Activated T-helper 1 cell treated with anti-CD3 and anti-CD28 coated beads, Interleukin-12 subunit alpha, Interleukin-12 subunit beta, Interleukin-2, Interleukin-4 antibody, amounts not matched to agents 30 ng/mL and 10 ng/mL and 1 ng/mL, durations not matched to agents 14 hours and 24 hours and 36 hours (primary cell): ENCODE measurements around the gene NKX1-1. TPM values are rescaled to one million over a fixed set of nuclear protein-coding genes. Genes with fewer than 3 reads are reported as not detected.

Source experiments
- DNase-seq: peaks from one replicate; pipeline ENCODE4 v3.0.0; 2021; ENCODE audit warnings: low spot score
- H3K27ac Mint-ChIP-seq: one replicate; pipeline ENCODE4 v1.8.0; 2021; ENCODE audit warnings: mild to moderate bottlenecking, mixed read lengths
- H3K27me3 Mint-ChIP-seq: one replicate; pipeline ENCODE4 v1.8.0; 2022; ENCODE audit warnings: mild to moderate bottlenecking, moderate library complexity, mixed read lengths; ENCODE audit not compliant: insufficient read depth
- H3K36me3 Mint-ChIP-seq: one replicate; pipeline ENCODE4 v1.8.0; 2021; ENCODE audit warnings: low read depth, mixed read lengths
- H3K4me1 Mint-ChIP-seq: one replicate; pipeline ENCODE4 v1.8.0; 2021; ENCODE audit warnings: low read depth, mixed read lengths
- H3K4me3 Mint-ChIP-seq: one replicate; pipeline ENCODE4 v1.8.0; 2021; ENCODE audit warnings: mild to moderate bottlenecking, moderate library complexity, mixed read lengths
- H3K9me3 Mint-ChIP-seq: one replicate; pipeline ENCODE4 v1.8.0; 2021; ENCODE audit warnings: mixed read lengths
- intact Hi-C: fragments of 100-400 bp; cut with micrococcal nuclease; formaldehyde crosslinking; loops from one replicate; pipeline ENCODE4 v1.15.1; 2024
- total RNA-seq: library from RNA; stranded (reverse); gene quantifications from 2 replicates; pipeline ENCODE4 v1.2.3, GENCODE V29; 2022

NKX1-1 gene
- total RNA-seq, 1 donor from 2014 or later = not detected

GRCh38 chr4:1366371-1367229 lies 39.6 kb downstream of the NKX1-1 start:
- H3K4me1 Mint-ChIP-seq = no peaks in the 10 kb centered on the region
- H3K36me3 Mint-ChIP-seq = no peaks in the 10 kb centered on the region

DNA sequence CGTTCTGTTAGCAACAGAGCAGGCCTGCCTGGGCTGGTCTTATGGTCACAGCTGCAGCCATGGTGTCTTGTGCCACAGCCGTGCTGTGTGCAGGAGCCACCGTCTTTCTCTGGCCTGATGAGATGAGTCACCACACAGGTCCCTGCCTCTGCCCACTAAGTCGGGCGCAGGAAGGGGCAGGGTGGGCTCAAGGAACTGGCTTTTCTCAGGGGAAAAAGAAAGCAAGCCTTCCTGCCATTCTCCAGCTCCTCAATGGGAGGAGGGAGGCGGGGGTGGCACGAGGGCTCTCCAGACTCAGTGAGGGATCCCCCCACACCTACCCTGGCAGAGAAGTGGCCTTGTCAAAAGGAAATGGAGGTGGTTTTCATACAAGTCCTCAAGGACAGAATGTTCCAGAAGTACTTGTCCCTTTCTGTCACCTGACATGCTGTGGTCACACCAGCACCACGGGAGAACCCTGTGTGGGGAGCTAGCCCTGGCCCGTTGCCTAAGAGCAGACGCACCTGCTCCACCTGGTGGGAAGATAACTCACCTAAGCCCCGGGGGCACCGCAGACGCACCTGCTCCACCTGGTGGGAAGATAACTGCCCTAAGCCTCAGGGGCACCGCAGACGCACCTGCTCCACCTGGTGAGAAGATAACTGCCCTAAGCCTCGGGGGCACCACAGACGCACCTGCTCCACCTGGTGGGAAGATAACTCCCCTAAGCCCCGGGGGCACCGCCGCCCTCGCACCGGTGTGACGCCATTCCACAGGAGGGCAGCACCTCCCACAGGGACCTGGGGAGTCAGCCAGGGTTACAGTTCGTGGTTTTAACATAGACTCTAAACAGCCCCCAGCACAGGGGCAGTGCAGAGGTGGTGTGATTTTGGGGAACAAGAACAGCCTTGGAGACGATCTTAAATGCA lies 40.7 kb downstream of the NKX1-1 start:
- no peaks in the 10 kb centered on the region for H3K9me3 Mint-ChIP-seq
- no peaks in the 10 kb centered on the region for H3K27me3 Mint-ChIP-seq
- DNase-seq = no peak
- H3K27ac Mint-ChIP-seq = no peak overlapping the region
- no peak overlapping the region for H3K4me3 Mint-ChIP-seq
- no peaks in the 10 kb centered on the region for H3K4me1 Mint-ChIP-seq
- no peaks in the 10 kb centered on the region for H3K36me3 Mint-ChIP-seq
- intact Hi-C loops = no loop called here

More at GRCh38 chr4:1366371-1367229, 39.6 kb downstream of the NKX1-1 start:
- intact Hi-C loops = no loop called here
- Mint-ChIP-seq H3K4me3 (no peak overlapping the region), H3K27me3 (no peaks in the 10 kb centered on the region), H3K27ac (no peak overlapping the region), H3K9me3 (no peaks in the 10 kb centered on the region)
- no peak for DNase-seq

- Mint-ChIP-seq H3K27me3 (no peaks in the 10 kb centered on the region), H3K36me3 (no peaks in the 10 kb centered on the region), H3K27ac (no peak overlapping the region), H3K9me3 (no peaks in the 10 kb centered on the region), H3K4me1 (no peaks in the 10 kb centered on the region), H3K4me3 (no peak overlapping the region)
- DNase-seq = no peak
- intact Hi-C loops = no loop called here
Measured at GRCh38 chr4:1364748-1365147, 41.5 kb downstream of the NKX1-1 start.

GRCh38 chr4:1364217-1364616 lies 42.0 kb downstream of the NKX1-1 start:
- no peak for DNase-seq
- H3K9me3 Mint-ChIP-seq = no peaks in the 10 kb centered on the region
- no peaks in the 10 kb centered on the region for H3K36me3 Mint-ChIP-seq
- H3K4me1 Mint-ChIP-seq = no peaks in the 10 kb centered on the region
- no peak overlapping the region for H3K4me3 Mint-ChIP-seq
- intact Hi-C loops = no loop called here
- no peaks in the 10 kb centered on the region for H3K27me3 Mint-ChIP-seq
- no peak overlapping the region for H3K27ac Mint-ChIP-seq

GRCh38 chr4:1363513-1363912 lies 42.7 kb downstream of the NKX1-1 start:
- Mint-ChIP-seq H3K27ac (no peak overlapping the region), H3K36me3 (no peaks in the 10 kb centered on the region), H3K27me3 (no peaks in the 10 kb centered on the region), H3K9me3 (no peaks in the 10 kb centered on the region), H3K4me1 (no peaks in the 10 kb centered on the region), H3K4me3 (no peak overlapping the region)
- no peak for DNase-seq
- intact Hi-C loops = no loop called here

GRCh38 chr4:1362521-1362920 lies 43.7 kb downstream of the NKX1-1 start:
- H3K9me3 Mint-ChIP-seq = no peaks in the 10 kb centered on the region
- no peaks in the 10 kb centered on the region for H3K4me1 Mint-ChIP-seq

DNA sequence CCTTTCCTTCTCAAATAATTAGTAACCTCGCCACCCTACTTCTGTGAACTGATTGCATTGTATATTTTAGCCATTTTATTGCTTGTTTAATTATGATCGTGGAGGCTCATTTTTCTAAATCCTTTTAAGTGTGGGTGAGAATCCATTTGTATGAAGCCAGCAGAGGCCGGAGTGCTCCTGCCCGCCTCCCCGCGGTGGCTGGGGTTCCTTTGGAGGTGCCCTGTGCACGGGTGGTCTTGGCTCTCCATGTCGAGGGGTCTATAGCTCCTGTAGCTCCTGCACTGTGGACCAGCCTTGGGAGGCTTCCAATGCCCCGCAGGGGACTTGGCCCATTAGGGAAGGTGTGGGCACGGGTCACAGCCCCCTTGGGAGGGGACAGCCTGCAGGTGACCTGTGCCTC lies 44.2 kb downstream of the NKX1-1 start:
- Mint-ChIP-seq H3K27me3 (no peaks in the 10 kb centered on the region), H3K4me3 (no peak overlapping the region), H3K9me3 (no peaks in the 10 kb centered on the region), H3K4me1 (no peaks in the 10 kb centered on the region), H3K27ac (no peak overlapping the region), H3K36me3 (no peaks in the 10 kb centered on the region)
- DNase-seq = no peak
- intact Hi-C loops = no loop called here

More at GRCh38 chr4:1362521-1362920, 43.7 kb downstream of the NKX1-1 start:
- intact Hi-C loops = no loop called here
- no peaks in the 10 kb centered on the region for H3K27me3 Mint-ChIP-seq
- H3K4me3 Mint-ChIP-seq = no peak overlapping the region
- H3K27ac Mint-ChIP-seq = no peak overlapping the region
- DNase-seq = no peak
- no peaks in the 10 kb centered on the region for H3K36me3 Mint-ChIP-seq

- Mint-ChIP-seq H3K4me3 (no peak overlapping the region), H3K27ac (no peak overlapping the region), H3K36me3 (peaks cover under 1% of the 10 kb centered on the region), H3K4me1 (no peaks in the 10 kb centered on the region), H3K27me3 (no peaks in the 10 kb centered on the region), H3K9me3 (no peaks in the 10 kb centered on the region)
- intact Hi-C loops = no loop called here
- no peak for DNase-seq
Measured at GRCh38 chr4:1361431-1361830, 44.8 kb downstream of the NKX1-1 start.

GRCh38 chr4:1360423-1361283 lies 45.6 kb downstream of the NKX1-1 start:
- no peak overlapping the region for H3K27ac Mint-ChIP-seq
- H3K4me1 Mint-ChIP-seq = no peaks in the 10 kb centered on the region
- intact Hi-C loops = no loop called here
- H3K36me3 Mint-ChIP-seq = peaks cover 2% of the 10 kb centered on the region
- no peak overlapping the region for H3K4me3 Mint-ChIP-seq
- H3K27me3 Mint-ChIP-seq = no peaks in the 10 kb centered on the region
- no peak for DNase-seq
- H3K9me3 Mint-ChIP-seq = no peaks in the 10 kb centered on the region

DNA sequence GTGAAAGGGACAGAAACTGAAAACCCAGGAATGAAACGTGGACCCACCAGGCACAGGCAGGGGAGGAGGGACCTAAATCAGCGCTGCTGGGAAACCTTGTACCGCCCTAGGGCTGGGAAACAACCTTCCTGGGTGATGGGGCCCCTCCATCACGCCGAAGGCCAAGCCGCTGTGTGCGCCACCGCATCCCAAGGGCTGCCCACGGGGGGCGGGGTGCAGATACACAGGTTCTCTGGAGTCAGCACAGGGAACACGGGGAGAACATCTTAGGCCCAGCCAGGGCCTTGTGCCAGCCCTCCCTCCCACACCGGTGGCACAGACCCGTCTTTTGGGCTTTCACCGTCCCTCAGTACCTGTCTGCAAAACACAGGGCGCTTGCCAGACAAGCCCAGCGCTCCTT lies 46.3 kb downstream of the NKX1-1 start:
- no peak overlapping the region for H3K27ac Mint-ChIP-seq
- no peaks in the 10 kb centered on the region for H3K4me1 Mint-ChIP-seq
- no peak overlapping the region for H3K4me3 Mint-ChIP-seq
- no peaks in the 10 kb centered on the region for H3K27me3 Mint-ChIP-seq
- peaks cover 2% of the 10 kb centered on the region for H3K36me3 Mint-ChIP-seq
- DNase-seq = no peak
- H3K9me3 Mint-ChIP-seq = no peaks in the 10 kb centered on the region
- intact Hi-C loops = no loop called here

DNA sequence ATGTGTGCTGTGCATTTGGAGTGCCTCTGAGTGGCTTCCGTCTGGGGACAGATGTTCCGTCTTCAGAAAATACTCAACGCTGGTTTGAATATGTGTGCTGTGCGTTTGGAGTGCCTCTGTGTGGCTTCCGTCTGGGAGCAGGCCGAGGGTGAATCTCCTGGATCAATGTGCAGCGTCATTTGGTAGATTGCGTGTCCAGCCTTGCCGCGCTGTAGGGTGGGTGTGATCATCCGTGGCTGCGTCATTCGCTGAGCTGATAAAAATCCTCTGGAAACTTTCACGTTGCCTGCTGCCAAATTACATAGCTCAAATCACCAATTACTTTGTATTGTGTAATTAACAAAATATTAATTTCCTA lies 47.1 kb downstream of the NKX1-1 start:
- Mint-ChIP-seq H3K4me3 (no peak overlapping the region), H3K27me3 (no peaks in the 10 kb centered on the region), H3K36me3 (peaks cover 2% of the 10 kb centered on the region), H3K9me3 (no peaks in the 10 kb centered on the region), H3K27ac (no peak overlapping the region), H3K4me1 (no peaks in the 10 kb centered on the region)
- DNase-seq = no peak
- intact Hi-C loops = no loop called here

GRCh38 chr4:1358421-1359143 lies 47.7 kb downstream of the NKX1-1 start:
- Mint-ChIP-seq H3K36me3 (peaks cover 2% of the 10 kb centered on the region), H3K27me3 (no peaks in the 10 kb centered on the region), H3K4me1 (no peaks in the 10 kb centered on the region), H3K9me3 (no peaks in the 10 kb centered on the region), H3K4me3 (no peak overlapping the region), H3K27ac (no peak overlapping the region)
- no peak for DNase-seq
- intact Hi-C loops = no loop called here
